ENCODE results near the gene RNF113A.
"Not testable (repeated sequence)": the region's sequence is repeated elsewhere in the genome, so short reads cannot be mapped to it uniquely, and the experiment has no call there.

RNF113A gene

DNA sequence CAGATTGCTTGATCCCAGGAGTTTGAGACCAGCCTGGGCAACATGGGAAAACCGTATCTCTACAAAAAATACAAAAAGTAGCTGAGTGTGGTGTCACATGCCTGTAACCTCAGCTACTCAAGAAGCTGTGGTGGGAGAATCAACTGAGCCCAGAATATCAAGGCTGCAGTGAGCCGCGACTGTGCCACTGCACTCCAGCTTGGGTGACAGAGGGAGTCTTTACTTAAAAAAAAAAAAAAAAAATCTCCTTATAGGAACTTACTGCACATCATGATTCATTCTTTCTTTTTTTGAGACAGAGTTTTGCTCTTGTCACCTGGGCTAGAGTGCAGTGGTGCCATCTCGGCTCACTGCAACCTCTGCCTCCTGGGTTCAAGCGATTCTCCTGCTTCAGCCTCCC lies 43.1 kb downstream of the RNF113A start:
- no peak for DNase-seq

DNA sequence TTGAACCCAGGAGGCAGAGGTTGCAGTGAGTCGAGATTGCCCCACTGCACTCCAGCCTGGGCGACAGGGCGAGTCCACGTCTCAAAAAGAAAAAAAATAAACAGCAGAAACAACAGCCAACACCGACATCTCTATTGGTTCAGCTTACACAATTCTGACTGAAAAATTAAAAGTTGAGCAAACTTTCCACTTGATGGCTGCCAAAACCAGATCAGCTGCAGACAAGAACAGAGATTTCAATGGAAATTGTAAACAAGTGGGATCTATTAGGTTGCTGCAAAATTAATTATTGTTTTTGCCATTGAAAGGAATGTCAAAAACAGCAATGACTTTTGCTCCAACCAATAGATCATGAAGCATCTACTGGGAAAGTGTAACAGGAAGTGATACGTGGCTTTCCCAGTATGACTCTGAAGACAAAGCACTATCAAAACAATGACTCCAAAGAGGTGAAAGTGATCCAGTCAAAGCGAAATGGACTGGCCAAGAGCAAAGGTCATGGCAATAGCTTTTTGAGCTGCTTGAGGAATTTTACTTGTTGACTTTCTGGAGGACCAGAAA lies 45.1 kb downstream of the RNF113A start:
- DNase-seq, result no peak

GRCh38 chrX:119824221-119824620 lies 47.3 kb downstream of the RNF113A start:
- DNase-seq, result not testable (repeated sequence)

DNA sequence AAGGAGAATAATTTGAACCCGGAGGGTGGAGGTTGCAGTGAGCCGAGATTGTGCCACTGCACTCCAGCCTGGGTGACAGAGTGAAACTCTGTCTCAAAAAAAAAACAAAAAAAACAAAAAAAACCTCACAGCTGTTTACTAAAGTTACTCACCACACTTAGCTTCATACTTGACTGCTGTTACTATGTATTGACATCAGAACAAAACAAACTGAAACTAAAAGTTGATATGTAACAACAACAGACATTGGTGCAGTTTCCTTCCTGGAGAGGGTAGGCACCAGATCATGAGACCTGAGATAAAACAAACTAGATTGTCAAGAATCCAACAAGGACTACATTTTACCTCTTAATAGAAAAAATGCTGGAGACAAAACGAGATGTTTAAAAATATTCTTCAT lies 49.8 kb downstream of the RNF113A start:
- DNase-seq, result not testable (repeated sequence)
